GM12878 (cell line): Measurements from ENCODE around the gene ANKRD50. TPM values are rescaled to one million over a fixed set of nuclear protein-coding genes. Genes with fewer than 3 reads are reported as not detected.

ENCODE experiments used
- ATAC-seq: fragments of 200-7000 bp; cut with Tn5 transposase; 3 replicates; pipeline ENCODE4 v1.9.1; 2020; ENCODE audit warnings: mild to moderate bottlenecking, moderate library complexity
- BruUV-seq: library from RNA; stranded (reverse); fragments of 400-500 nt; replicated peaks from 2 replicates; lab custom pipeline; 2021; lab: Mats Ljungman, UMichigan
- CTCF ChIA-PET: fragments of 300-600 bp; sonication (Branson Sonifier 250); formaldehyde crosslinking; extraction: SDS; loops from one replicate; lab custom pipeline; 2021; ENCODE audit warnings: inconsistent platforms; lab: Yijun Ruan, JAX
- POLR2A ChIA-PET: fragments of 350-600 bp; formaldehyde crosslinking; extraction: SDS; loops from one replicate; lab custom pipeline; 2021; ENCODE audit warnings: inconsistent platforms; lab: Charles Lee
- RAD21 ChIA-PET: fragments of 300-600 bp; sonication (Branson Sonifier 250); formaldehyde crosslinking; loops from one replicate; lab custom pipeline; 2023; ENCODE audit warnings: antibody characterized with exemption; ENCODE audit not compliant: unreplicated experiment; lab: Charles Lee
- SMC1A ChIA-PET: fragments of 300-600 bp; sonication (Branson Sonifier 250); formaldehyde crosslinking; loops from one replicate; lab custom pipeline; 2023; ENCODE audit not compliant: unreplicated experiment, uncharacterized antibody; lab: Charles Lee
- DNase-seq: peaks from one replicate; pipeline ENCODE4 v3.0.0-alpha.2; 2011; ENCODE audit warnings: low read depth, low spot score
- FAIRE-seq: peaks from 3 replicates; lab custom pipeline; 2011; peaks lifted over from hg19 to GRCh38; lab: Jason Lieb, UNC
- H2AFZ ChIP-seq: 2 replicates; pipeline ENCODE4 v1.6.0; 2011; ENCODE audit warnings: low read depth, low read length, control low read depth; ENCODE audit not compliant: control insufficient read depth
- H3K27ac ChIP-seq: 2 replicates; pipeline ENCODE4 v1.5.1; 2011; ENCODE audit warnings: control low read depth; ENCODE audit not compliant: control insufficient read depth, insufficient read depth
- H3K27me3 ChIP-seq, 2 experiments: replicated peaks in 1 of 2; 2 replicates each; pipeline versions ENCODE4 v1.6.0 to v1.6.1; 2011; ENCODE audit warnings: low read length in 1 of 2; ENCODE audit not compliant: control insufficient read depth in 2 of 2, insufficient read depth in 2 of 2
- H3K36me3 ChIP-seq, 2 experiments: 2 replicates each; pipeline ENCODE4 v1.5.1; 2011; ENCODE audit warnings: low read length in 1 of 2; ENCODE audit not compliant: control insufficient read depth in 2 of 2, insufficient read depth in 2 of 2
- H3K4me1 ChIP-seq: 2 replicates; pipeline ENCODE4 v1.6.1; 2011; ENCODE audit warnings: mild to moderate bottlenecking, low read length, moderate library complexity, mixed read lengths; ENCODE audit not compliant: control insufficient read depth, insufficient read depth
- H3K4me2 ChIP-seq: 2 replicates; pipeline ENCODE4 v1.6.0; 2011; ENCODE audit warnings: control low read depth; ENCODE audit not compliant: control insufficient read depth, insufficient read depth
- H3K4me3 ChIP-seq: fragments of 200-600 bp; sonication (generic); 2 replicates; pipeline ENCODE4 v1.5.1; 2016
- H3K79me2 ChIP-seq: 2 replicates; pipeline ENCODE4 v1.6.0; 2011; ENCODE audit warnings: low read length; ENCODE audit not compliant: control insufficient read depth, insufficient read depth
- H3K9ac ChIP-seq: 2 replicates; pipeline ENCODE4 v1.8.0; 2011; ENCODE audit warnings: low read length, control low read depth, mixed read lengths; ENCODE audit not compliant: control insufficient read depth, insufficient read depth
- H3K9me3 ChIP-seq: replicated peaks from 3 replicates; pipeline ENCODE4 v1.5.1; 2011; ENCODE audit warnings: mild to moderate bottlenecking, low read length; ENCODE audit not compliant: control insufficient read depth, insufficient read depth
- H4K20me1 ChIP-seq: 2 replicates; pipeline ENCODE4 v1.6.0; 2011; ENCODE audit not compliant: control insufficient read depth, insufficient read depth
- ASH2L ChIP-seq: fragments of 300-600, 200-600 bp; sonication (generic); IDR thresholded peaks from 2 replicates; pipeline ENCODE4 v1.6.1; 2017; ENCODE audit warnings: low read depth, mild to moderate bottlenecking, borderline replicate concordance
- EP300 ChIP-seq, 2 experiments: fragments of 150-350 bp in 1 of 2; IDR thresholded peaks; 2 replicates each; pipeline ENCODE4 v1.6.1; 2011 to 2012; ENCODE audit warnings: low read depth in 2 of 2, low read length in 2 of 2, borderline replicate concordance in 1 of 2, improper control_type of control experiment in 1 of 2, inconsistent platforms in 1 of 2; ENCODE audit not compliant: control insufficient read depth in 1 of 2
- IKZF2 ChIP-seq, 2 experiments: fragments of 450-650 bp; IDR thresholded peaks; 2 replicates each; pipeline ENCODE4 v1.6.1; 2017; ENCODE audit warnings: mild to moderate bottlenecking in 2 of 2, moderate library complexity in 2 of 2
- LARP7 ChIP-seq: fragments of 450-650 bp; IDR thresholded peaks from 2 replicates; pipeline ENCODE4 v1.6.1; 2017; ENCODE audit warnings: mild to moderate bottlenecking
- MYC ChIP-seq: IDR thresholded peaks from 2 replicates; pipeline ENCODE4 v1.6.1; 2011; ENCODE audit warnings: mild to moderate bottlenecking, low read length, moderate library complexity, inconsistent platforms; ENCODE audit not compliant: insufficient read depth, insufficient replicate concordance, insufficient read length, severe bottlenecking
- NR2F1 ChIP-seq: fragments of 450-650 bp; conservative IDR thresholded peaks from 2 replicates; pipeline ENCODE4 v1.6.1; 2017; ENCODE audit warnings: mild to moderate bottlenecking
- RB1 ChIP-seq: fragments of 450-650 bp; formaldehyde crosslinking; IDR thresholded peaks from 2 replicates; pipeline ENCODE4 v1.6.1; 2017; ENCODE audit warnings: mild to moderate bottlenecking, borderline replicate concordance
- RELA ChIP-seq: fragments of 450-650 bp; IDR thresholded peaks from 2 replicates; pipeline ENCODE4 v1.8.0; 2014; ENCODE audit warnings: borderline replicate concordance; ENCODE audit not compliant: partially characterized antibody
- REST ChIP-seq: IDR thresholded peaks from 2 replicates; pipeline ENCODE4 v1.6.1; 2012; ENCODE audit warnings: mild to moderate bottlenecking, low read depth, low read length
- SP1 ChIP-seq: IDR thresholded peaks from one replicate; pipeline ENCODE4 v1.6.1; 2011; ENCODE audit warnings: low read depth, low read length
- TARDBP ChIP-seq: IDR thresholded peaks from 2 replicates; pipeline ENCODE4 v1.6.1; 2016; ENCODE audit warnings: borderline replicate concordance
- WRNIP1 ChIP-seq: IDR thresholded peaks from 2 replicates; pipeline ENCODE4 v1.6.1; 2011; ENCODE audit warnings: low read depth, low read length, improper control_type of control experiment, borderline replicate concordance
- YBX1 ChIP-seq: fragments of 450-650 bp; IDR thresholded peaks from 2 replicates; pipeline ENCODE4 v1.6.1; 2016; ENCODE audit warnings: antibody characterized with exemption
- WGBS: methylation state at CpG from one replicate; pipeline ENCODE4 v1.1.6; 2016; ENCODE audit warnings: low lambda C conversion rate; ENCODE audit not compliant: insufficient replicate concordance, insufficient coverage; ENCODE audit errors: missing lambda C conversion rate; 5-methylcytosine and 5-hydroxymethylcytosine counted together
- in situ Hi-C: fragments of 300-500 bp; cut with MboI; formaldehyde crosslinking; loops from 9 replicates; pipeline ENCODE4 v1.14.3; 2018; ENCODE audit warnings: mixed read lengths
- intact Hi-C: fragments of 100-400 bp; cut with micrococcal nuclease; formaldehyde crosslinking; loops from one replicate; pipeline ENCODE4 v1.14.2; 2022; ENCODE audit not compliant: unreplicated experiment
- polyA plus RNA-seq, 11 experiments: library from polyadenylated mRNA; depleted of rRNA in 4 of 11; unstranded in 6 of 11; stranded (reverse) in 5 of 11; fragments of >200 nt; fragmentation: Nextera tagmentation in 4 of 11; fragmentation: Illumina TruSeq in 1 of 11; extraction: Ambion mirVana in 4 of 11; extraction: Trizol in 1 of 11; gene quantifications; 1 replicate in 1 of 11; 2 replicates in 10 of 11; pipeline versions ENCODE4 v1.2.1 to v1.2.3, GENCODE V29; 2011 to 2016; ENCODE audit warnings: inconsistent platforms in 2 of 11, missing spikeins in 2 of 11, low read depth in 1 of 11
- total RNA-seq, 4 experiments: library from RNA; depleted of rRNA in 3 of 4; stranded (reverse); fragments of >200 nt in 3 of 4; fragmentation: Illumina TruSeq in 1 of 4; extraction: Trizol in 1 of 4; gene quantifications; 2 replicates each; pipeline versions ENCODE4 v1.2.1 to v1.2.3, GENCODE V29; 2013 to 2021
- TF ChIP-seq, protein P1 (sequence below): fragments of 450-650 bp; IDR thresholded peaks from 2 replicates; pipeline ENCODE4 v1.6.1; 2018; ENCODE audit warnings: borderline replicate concordance, mild to moderate bottlenecking; ENCODE audit not compliant: partially characterized antibody
- TF ChIP-seq, protein P2 (sequence below): IDR thresholded peaks from 2 replicates; pipeline ENCODE4 v1.6.1; 2012; ENCODE audit warnings: low read depth, low read length, improper control_type of control experiment
- TF ChIP-seq, protein P3 (sequence below), 3 experiments: IDR thresholded peaks in 2 of 3; conservative IDR thresholded peaks in 1 of 3; 2 replicates each; pipeline ENCODE4 v1.5.1; 2011; ENCODE audit warnings: low read depth in 3 of 3, low read length in 3 of 3, mild to moderate bottlenecking in 3 of 3, control low read depth in 2 of 3, moderate library complexity in 2 of 3, inconsistent platforms in 1 of 3, mixed read lengths in 1 of 3; ENCODE audit not compliant: control insufficient read depth in 2 of 3, insufficient read depth in 1 of 3; ENCODE audit errors: extremely low read depth in 1 of 3

The ANKRD50 gene
- total and polyA plus RNA-seq, 10 of the 15 experiments (the other 5 are each of a cell fraction or from before 2014, with no cell fraction given): under 0.01 to 0.10 (median 0.03) TPM; not detected in 1

DNA sequence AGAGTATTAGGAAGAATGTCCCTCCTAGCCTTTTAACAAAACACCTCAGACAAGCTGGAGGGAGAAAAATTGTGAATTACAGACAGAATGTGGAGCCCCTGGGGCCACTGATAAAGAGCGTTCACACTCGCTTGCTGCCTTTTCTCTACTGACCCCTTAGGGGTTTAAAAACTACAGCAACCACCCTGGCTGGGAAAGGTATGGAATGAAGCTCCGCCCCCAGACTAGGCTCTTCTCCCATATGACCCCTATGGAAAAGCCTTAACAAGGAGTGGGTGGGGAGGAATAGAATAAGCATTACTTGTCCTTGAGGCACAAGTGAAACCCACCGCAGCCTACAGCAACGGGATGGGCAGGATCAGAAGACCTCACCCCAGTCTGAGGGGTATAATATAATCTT, 26.3 kb downstream of the ANKRD50 start:
- FAIRE-seq: no peak
- ChIA-PET SMC1A (interaction anchor here (0.9 kb wide), 1 partner anchor 9 kb away, joined by 3 read pairs; no protein-coding TSS in a partner anchor), POLR2A (no interaction called here), RAD21 (interaction anchor here (0.5 kb wide), 1 partner anchor 72 kb away, joined by 3 read pairs; no protein-coding TSS in a partner anchor), CTCF (no interaction called here)
- Histone ChIP-seq H3K27ac (no peak overlapping the region), H3K4me1 (no peaks in the 10 kb centered on the region), H3K79me2 (no peaks in the 10 kb centered on the region), H3K36me3 (no peaks in the 10 kb centered on the region), H3K4me2 (no peak overlapping the region), H3K4me3 (no peak overlapping the region), H2AFZ (no peak overlapping the region), H3K9me3 (no peaks in the 10 kb centered on the region), H3K9ac (no peak overlapping the region), H3K27me3 (no peaks in the 10 kb centered on the region), H4K20me1 (no peaks in the 10 kb centered on the region)
- ATAC-seq: no peak
- intact Hi-C loops (no loop called here), in situ Hi-C loops (no loop called here)
- no TSS peak for BruUV-seq
- 43% methylated on average over 5 of the region's 5 CpGs for WGBS
- DNase-seq: no peak
- TF ChIP-seq TARDBP: no peak
- TF ChIP-seq NR2F1: no peak
- TF ChIP-seq SP1: no peak
- TF ChIP-seq RELA: no peak
- no peak for TF ChIP-seq YBX1
- no peak for TF ChIP-seq MYC
- TF ChIP-seq, protein P1, sequence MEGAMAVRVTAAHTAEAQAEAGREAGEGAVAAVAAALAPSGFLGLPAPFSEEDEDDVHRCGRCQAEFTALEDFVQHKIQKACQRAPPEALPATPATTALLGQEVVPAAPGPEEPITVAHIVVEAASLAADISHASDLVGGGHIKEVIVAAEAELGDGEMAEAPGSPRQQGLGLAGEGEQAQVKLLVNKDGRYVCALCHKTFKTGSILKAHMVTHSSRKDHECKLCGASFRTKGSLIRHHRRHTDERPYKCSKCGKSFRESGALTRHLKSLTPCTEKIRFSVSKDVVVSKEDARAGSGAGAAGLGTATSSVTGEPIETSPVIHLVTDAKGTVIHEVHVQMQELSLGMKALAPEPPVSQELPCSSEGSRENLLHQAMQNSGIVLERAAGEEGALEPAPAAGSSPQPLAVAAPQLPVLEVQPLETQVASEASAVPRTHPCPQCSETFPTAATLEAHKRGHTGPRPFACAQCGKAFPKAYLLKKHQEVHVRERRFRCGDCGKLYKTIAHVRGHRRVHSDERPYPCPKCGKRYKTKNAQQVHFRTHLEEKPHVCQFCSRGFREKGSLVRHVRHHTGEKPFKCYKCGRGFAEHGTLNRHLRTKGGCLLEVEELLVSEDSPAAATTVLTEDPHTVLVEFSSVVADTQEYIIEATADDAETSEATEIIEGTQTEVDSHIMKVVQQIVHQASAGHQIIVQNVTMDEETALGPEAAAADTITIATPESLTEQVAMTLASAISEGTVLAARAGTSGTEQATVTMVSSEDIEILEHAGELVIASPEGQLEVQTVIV: no peak
- TF ChIP-seq WRNIP1: no peak
- TF ChIP-seq, protein P2, sequence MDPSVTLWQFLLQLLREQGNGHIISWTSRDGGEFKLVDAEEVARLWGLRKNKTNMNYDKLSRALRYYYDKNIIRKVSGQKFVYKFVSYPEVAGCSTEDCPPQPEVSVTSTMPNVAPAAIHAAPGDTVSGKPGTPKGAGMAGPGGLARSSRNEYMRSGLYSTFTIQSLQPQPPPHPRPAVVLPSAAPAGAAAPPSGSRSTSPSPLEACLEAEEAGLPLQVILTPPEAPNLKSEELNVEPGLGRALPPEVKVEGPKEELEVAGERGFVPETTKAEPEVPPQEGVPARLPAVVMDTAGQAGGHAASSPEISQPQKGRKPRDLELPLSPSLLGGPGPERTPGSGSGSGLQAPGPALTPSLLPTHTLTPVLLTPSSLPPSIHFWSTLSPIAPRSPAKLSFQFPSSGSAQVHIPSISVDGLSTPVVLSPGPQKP: no peak
- no peak for TF ChIP-seq REST
- TF ChIP-seq LARP7: no peak
- no peak for TF ChIP-seq RB1
- TF ChIP-seq EP300 (IDR thresholded peaks at IDR 0.05; ENCODE audit: borderline replicate concordance in 1 of 2, control insufficient read depth in 1 of 2, low read depth in 2 of 2, low read length in 2 of 2): no peak
- TF ChIP-seq IKZF2 (IDR thresholded peaks at IDR 0.05): no peak
- TF ChIP-seq, protein P3, sequence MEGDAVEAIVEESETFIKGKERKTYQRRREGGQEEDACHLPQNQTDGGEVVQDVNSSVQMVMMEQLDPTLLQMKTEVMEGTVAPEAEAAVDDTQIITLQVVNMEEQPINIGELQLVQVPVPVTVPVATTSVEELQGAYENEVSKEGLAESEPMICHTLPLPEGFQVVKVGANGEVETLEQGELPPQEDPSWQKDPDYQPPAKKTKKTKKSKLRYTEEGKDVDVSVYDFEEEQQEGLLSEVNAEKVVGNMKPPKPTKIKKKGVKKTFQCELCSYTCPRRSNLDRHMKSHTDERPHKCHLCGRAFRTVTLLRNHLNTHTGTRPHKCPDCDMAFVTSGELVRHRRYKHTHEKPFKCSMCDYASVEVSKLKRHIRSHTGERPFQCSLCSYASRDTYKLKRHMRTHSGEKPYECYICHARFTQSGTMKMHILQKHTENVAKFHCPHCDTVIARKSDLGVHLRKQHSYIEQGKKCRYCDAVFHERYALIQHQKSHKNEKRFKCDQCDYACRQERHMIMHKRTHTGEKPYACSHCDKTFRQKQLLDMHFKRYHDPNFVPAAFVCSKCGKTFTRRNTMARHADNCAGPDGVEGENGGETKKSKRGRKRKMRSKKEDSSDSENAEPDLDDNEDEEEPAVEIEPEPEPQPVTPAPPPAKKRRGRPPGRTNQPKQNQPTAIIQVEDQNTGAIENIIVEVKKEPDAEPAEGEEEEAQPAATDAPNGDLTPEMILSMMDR (IDR thresholded peaks at IDR 0.05 in 2 of 3, conservative IDR thresholded peaks at IDR 0.05 in 1 of 3; ENCODE audit: control insufficient read depth in 2 of 3, extremely low read depth in 1 of 3, insufficient read depth in 1 of 3, low read depth in 3 of 3, low read length in 3 of 3): no peak
- TF ChIP-seq ASH2L: no peak
